B cell (primary cell): ENCODE results near the gene MELK. TPM values are rescaled to one million over a fixed set of nuclear protein-coding genes. Genes with fewer than 3 reads are reported as not detected.

Experiments used
- ATAC-seq: fragments of 200-7000 bp; cut with Tn5 transposase; one replicate; pipeline ENCODE4 v1.10.0; 2021; ENCODE audit warnings: low read depth, mild to moderate bottlenecking, moderate number of reproducible peaks, moderate library complexity
- CTCF ChIA-PET: fragments of 350-600 bp; sonication (Branson Sonifier 250); formaldehyde crosslinking; loops from one replicate; lab custom pipeline; 2021; ENCODE audit warnings: antibody characterized with exemption, inconsistent platforms; lab: Charles Lee
- POLR2A ChIA-PET: fragments of 350-600 bp; sonication (Branson Sonifier 250); formaldehyde crosslinking; loops from one replicate; lab custom pipeline; 2021; ENCODE audit warnings: antibody characterized with exemption; lab: Charles Lee
- DNase-seq: peaks from one replicate; pipeline ENCODE4 v3.0.0; 2013
- H2AFZ ChIP-seq: 2 replicates; pipeline ENCODE4 v1.6.1; 2012; ENCODE audit warnings: mild to moderate bottlenecking, low read depth, low read length; ENCODE audit not compliant: insufficient read depth, poor library complexity, severe bottlenecking
- H3K27ac ChIP-seq, 2 donors: 1 replicate in 1 of 2; 2 replicates in 1 of 2; pipeline ENCODE4 v1.5.1; 2012 to 2013; ENCODE audit warnings: low read length in 2 of 2, mild to moderate bottlenecking in 2 of 2, moderate library complexity in 1 of 2
- H3K27me3 ChIP-seq, 4 experiments: fragments of 200-600 bp in 1 of 4; sonication (generic) in 1 of 4; replicated peaks in 1 of 4; 1 replicate in 2 of 4; 2 replicates in 2 of 4; pipeline versions ENCODE4 v1.6.1 to v1.7.0; 2013 to 2016; ENCODE audit warnings: low read length in 3 of 4, mild to moderate bottlenecking in 2 of 4, mixed read lengths in 1 of 4, moderate library complexity in 1 of 4; ENCODE audit not compliant: insufficient read depth in 4 of 4, control insufficient read depth in 3 of 4; ENCODE audit errors: control extremely low read depth in 1 of 4
- H3K36me3 ChIP-seq, 2 experiments: replicated peaks in 1 of 2; 1 replicate in 1 of 2; 2 replicates in 1 of 2; pipeline versions ENCODE4 v1.6.1 to v1.7.1; 2013; ENCODE audit warnings: low read length in 1 of 2; ENCODE audit not compliant: insufficient read depth in 2 of 2, control insufficient read depth in 1 of 2; ENCODE audit errors: control extremely low read depth in 1 of 2, extremely low read depth in 1 of 2
- H3K4me1 ChIP-seq, 2 donors: fragments of 200-600 bp in 1 of 2; sonication (generic) in 1 of 2; 1 replicate in 1 of 2; 2 replicates in 1 of 2; pipeline versions ENCODE4 v1.5.1 to v1.6.1; 2013 to 2017; ENCODE audit warnings: low read length in 2 of 2; ENCODE audit not compliant: control insufficient read depth in 2 of 2, insufficient read depth in 2 of 2
- H3K4me2 ChIP-seq: replicated peaks from 2 replicates; pipeline ENCODE3; 2012; ENCODE audit warnings: mild to moderate bottlenecking, low read depth, low read length; ENCODE audit not compliant: poor library complexity, severe bottlenecking
- H3K4me3 ChIP-seq, 5 experiments: fragments of 200-600 bp in 1 of 5; sonication (generic) in 1 of 5; 1 replicate in 3 of 5; 2 replicates in 2 of 5; pipeline versions ENCODE4 v1.5.1 to v1.7.0; 2011 to 2016; ENCODE audit warnings: low read length in 4 of 5, mild to moderate bottlenecking in 4 of 5, low read depth in 2 of 5, control low read depth in 1 of 5, moderate library complexity in 1 of 5; ENCODE audit not compliant: insufficient read depth in 1 of 5; ENCODE audit errors: control extremely low read depth in 1 of 5, extremely low read depth in 1 of 5
- H3K79me2 ChIP-seq: fragments of 200-600 bp; sonication (generic); one replicate; pipeline ENCODE4 v1.6.0; 2016; ENCODE audit warnings: low read length; ENCODE audit not compliant: control insufficient read depth, insufficient read depth
- H3K9ac ChIP-seq: fragments of 200-600 bp; sonication (generic); 2 replicates; pipeline ENCODE4 v1.6.1; 2017; ENCODE audit warnings: mild to moderate bottlenecking, low read length, moderate library complexity
- H3K9me3 ChIP-seq, 3 donors: one replicate each; pipeline versions ENCODE4 v1.6.1 to v1.7.1; 2013; ENCODE audit warnings: low read length in 2 of 3; ENCODE audit not compliant: control insufficient read depth in 2 of 3, insufficient read depth in 1 of 3; ENCODE audit errors: control extremely low read depth in 1 of 3
- H4K20me1 ChIP-seq: 2 replicates; pipeline ENCODE4 v1.6.0; 2012; ENCODE audit warnings: mild to moderate bottlenecking, low read length; ENCODE audit not compliant: insufficient read depth, control insufficient read depth, poor library complexity, severe bottlenecking
- H3K27ac Mint-ChIP-seq: one replicate; pipeline ENCODE4 v1.8.0; 2021; ENCODE audit warnings: mixed read lengths
- H3K27me3 Mint-ChIP-seq: one replicate; pipeline ENCODE4 v1.8.0; 2021; ENCODE audit warnings: mixed read lengths
- H3K4me1 Mint-ChIP-seq: one replicate; pipeline ENCODE4 v1.8.0; 2021; ENCODE audit warnings: mixed read lengths
- H3K4me3 Mint-ChIP-seq: one replicate; pipeline ENCODE4 v1.8.0; 2021; ENCODE audit warnings: mixed read lengths
- H3K9me3 Mint-ChIP-seq: one replicate; pipeline ENCODE4 v1.8.0; 2022; ENCODE audit warnings: mixed read lengths; ENCODE audit not compliant: insufficient read depth
- EZH2 ChIP-seq: IDR thresholded peaks from 2 replicates; pipeline ENCODE4 v1.6.1; 2012; ENCODE audit warnings: borderline replicate concordance, low read depth, mild to moderate bottlenecking, moderate library complexity, low read length; ENCODE audit not compliant: insufficient read depth, poor library complexity, severe bottlenecking
- WGBS: methylation state at CpG from one replicate; pipeline ENCODE4 v1.1.5; 2013; ENCODE audit warnings: missing lambda C conversion rate; ENCODE audit not compliant: insufficient coverage; 5-methylcytosine and 5-hydroxymethylcytosine counted together
- intact Hi-C: fragments of 100-400 bp; cut with micrococcal nuclease; formaldehyde crosslinking; loops from one replicate; pipeline ENCODE4 v1.10.0; 2022
- polyA plus RNA-seq: library from polyadenylated mRNA; depleted of rRNA; stranded (reverse); fragments of >200 nt; gene quantifications from 2 replicates; pipeline ENCODE4 v1.2.3, GENCODE V29; 2012
- total RNA-seq, 2 donors: library from RNA; stranded (reverse); fragments of 120-200 nt in 1 of 2; gene quantifications; 1 replicate in 1 of 2; 2 replicates in 1 of 2; pipeline versions ENCODE4 v1.2.3 to v1.2.4, GENCODE V29; 2013 to 2022
- TF ChIP-seq, protein P1 (sequence below): fragments of 200-600 bp; IDR thresholded peaks from one replicate; pipeline ENCODE4 v1.8.0; 2022; ENCODE audit warnings: antibody characterized with exemption, mild to moderate bottlenecking

The MELK gene
- total and polyA plus RNA-seq, 2 donors (not counting 1 experiment from before 2014, with no cell fraction given): 0.17 to 0.18 TPM

- Histone ChIP-seq H3K9me3 (peaks cover 0 to 11% (median 2%) of the 10 kb centered on the region in 3 donors), H3K4me2 (no peak overlapping the region), H3K27ac (no peak overlapping the region), H4K20me1 (no peaks in the 10 kb centered on the region), H3K4me3 (no peak overlapping the region), H2AFZ (no peak overlapping the region), H3K36me3 (no peaks in the 10 kb centered on the region), H3K9ac (no peak overlapping the region), H3K79me2 (no peaks in the 10 kb centered on the region), H3K27me3 (no peaks in the 10 kb centered on the region), H3K4me1 (no peaks in the 10 kb centered on the region)
- 82% methylated on average over 5 of the region's 8 CpGs for WGBS
- H3K27ac Mint-ChIP-seq: no peak overlapping the region
- no peaks in the 10 kb centered on the region for H3K27me3 Mint-ChIP-seq
- intact Hi-C loops: no loop called here
- ATAC-seq (no peak), DNase-seq (no peak)
- CTCF ChIA-PET: interaction anchor here (0.6 to 0.8 kb wide), 2 partner anchors 44 to 574 kb away, joined by 3 read pairs; no protein-coding TSS in a partner anchor
- no peaks in the 10 kb centered on the region for H3K9me3 Mint-ChIP-seq
- TF ChIP-seq, protein P1, sequence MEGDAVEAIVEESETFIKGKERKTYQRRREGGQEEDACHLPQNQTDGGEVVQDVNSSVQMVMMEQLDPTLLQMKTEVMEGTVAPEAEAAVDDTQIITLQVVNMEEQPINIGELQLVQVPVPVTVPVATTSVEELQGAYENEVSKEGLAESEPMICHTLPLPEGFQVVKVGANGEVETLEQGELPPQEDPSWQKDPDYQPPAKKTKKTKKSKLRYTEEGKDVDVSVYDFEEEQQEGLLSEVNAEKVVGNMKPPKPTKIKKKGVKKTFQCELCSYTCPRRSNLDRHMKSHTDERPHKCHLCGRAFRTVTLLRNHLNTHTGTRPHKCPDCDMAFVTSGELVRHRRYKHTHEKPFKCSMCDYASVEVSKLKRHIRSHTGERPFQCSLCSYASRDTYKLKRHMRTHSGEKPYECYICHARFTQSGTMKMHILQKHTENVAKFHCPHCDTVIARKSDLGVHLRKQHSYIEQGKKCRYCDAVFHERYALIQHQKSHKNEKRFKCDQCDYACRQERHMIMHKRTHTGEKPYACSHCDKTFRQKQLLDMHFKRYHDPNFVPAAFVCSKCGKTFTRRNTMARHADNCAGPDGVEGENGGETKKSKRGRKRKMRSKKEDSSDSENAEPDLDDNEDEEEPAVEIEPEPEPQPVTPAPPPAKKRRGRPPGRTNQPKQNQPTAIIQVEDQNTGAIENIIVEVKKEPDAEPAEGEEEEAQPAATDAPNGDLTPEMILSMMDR: no peak
- no peak for TF ChIP-seq EZH2
- H3K4me1 Mint-ChIP-seq: no peaks in the 10 kb centered on the region
- H3K4me3 Mint-ChIP-seq: no peak overlapping the region
- POLR2A ChIA-PET: no interaction called here
Measured at GRCh38 chr9:36676778-36677485, 104.2 kb downstream of the MELK start.

DNA sequence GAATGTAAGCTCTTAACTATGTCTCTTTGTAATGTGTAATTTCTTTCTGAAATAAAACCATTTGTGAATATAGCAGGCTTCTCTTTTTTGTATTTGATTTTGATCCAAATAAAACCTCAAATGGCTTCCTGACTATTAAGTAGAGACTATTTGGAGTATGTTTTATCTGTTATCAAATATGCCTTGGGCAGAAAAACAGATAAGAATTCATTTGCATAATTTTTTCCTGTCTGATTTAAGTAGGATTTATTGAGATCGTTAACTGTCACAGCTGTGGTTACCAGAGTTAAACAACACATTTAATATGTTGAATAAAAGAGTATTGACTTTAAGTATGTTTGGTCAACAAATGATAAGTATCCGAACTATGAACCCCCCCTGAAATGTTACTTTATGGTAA lies 104.9 kb downstream of the MELK start:
- H3K36me3 ChIP-seq: no peaks in the 10 kb centered on the region
- no peak overlapping the region for H3K4me3 Mint-ChIP-seq
- intact Hi-C loops: no loop called here
- no peak overlapping the region for H2AFZ ChIP-seq
- no peaks in the 10 kb centered on the region for H3K27me3 Mint-ChIP-seq
- H3K9me3 ChIP-seq: peaks cover 0 to 11% (median 2%) of the 10 kb centered on the region in 3 donors
- H3K27me3 ChIP-seq: no peaks in the 10 kb centered on the region
- H3K4me1 ChIP-seq: no peaks in the 10 kb centered on the region
- no peak overlapping the region for H3K27ac ChIP-seq
- no peaks in the 10 kb centered on the region for H3K4me1 Mint-ChIP-seq
- no peak overlapping the region for H3K9ac ChIP-seq
- no peak for TF ChIP-seq EZH2
- TF ChIP-seq, protein P1: no peak
- H4K20me1 ChIP-seq: no peaks in the 10 kb centered on the region
- H3K9me3 Mint-ChIP-seq: no peaks in the 10 kb centered on the region
- ChIA-PET POLR2A (no interaction called here), CTCF (interaction anchor here (0.6 to 0.8 kb wide), 2 partner anchors 45 to 575 kb away, joined by 3 read pairs; no protein-coding TSS in a partner anchor)
- H3K79me2 ChIP-seq: no peaks in the 10 kb centered on the region
- no peak overlapping the region for H3K4me3 ChIP-seq
- H3K27ac Mint-ChIP-seq: no peak overlapping the region
- no peak overlapping the region for H3K4me2 ChIP-seq
- DNase-seq (no peak), ATAC-seq (no peak)
- no CpG with 5 or more reads among the region's 2 CpGs for WGBS
